Measurements from ENCODE around the gene PAX9.

Gene PAX9

DNA sequence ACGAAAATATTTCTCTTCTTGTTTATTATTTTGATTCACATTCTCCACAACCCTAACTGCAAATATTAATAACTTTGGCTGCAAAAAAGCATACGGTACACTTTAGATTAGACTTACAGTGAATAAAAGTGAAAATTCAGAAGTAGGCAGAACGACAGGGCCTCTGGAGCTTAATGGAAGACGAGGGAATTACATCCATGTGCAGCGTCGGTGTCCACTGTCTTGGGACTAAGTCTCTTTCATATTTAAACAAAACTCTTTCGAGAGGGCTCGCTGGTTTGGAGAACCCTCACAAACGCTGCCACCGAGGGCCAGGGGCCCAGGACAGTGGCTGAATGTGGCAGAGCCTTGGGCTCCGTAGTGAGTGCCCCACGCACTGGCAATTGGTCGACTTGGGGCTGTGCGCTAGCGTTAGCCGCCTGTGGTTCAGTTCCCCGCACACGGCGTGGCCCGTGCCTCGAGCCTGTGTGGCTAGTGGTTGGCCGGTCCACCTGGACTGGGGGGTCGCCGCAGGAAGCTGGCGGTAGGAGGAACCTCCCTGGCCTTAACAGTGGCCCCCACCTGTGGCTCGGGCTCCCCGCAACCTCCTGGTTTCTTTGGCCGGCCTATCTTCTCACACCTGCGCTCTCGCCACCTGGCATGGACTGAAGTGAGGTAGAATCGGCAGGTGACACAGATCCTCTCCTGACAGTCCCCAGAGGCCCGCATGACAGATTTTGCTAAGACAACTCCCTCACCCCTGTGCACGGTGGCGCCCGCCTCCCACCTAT, 739 bp upstream of the PAX9 start:
- H3K4me3 Mint-ChIP-seq: peak overlapping the region; percentile 62 to 76
- H3K27me3 Mint-ChIP-seq: peaks cover 100% of the 10 kb centered on the region
- peaks cover 0 to 9% of the 10 kb centered on the region in 2 donors for H3K9me3 Mint-ChIP-seq
- no peak overlapping the region for H3K27ac Mint-ChIP-seq
- peak; percentile 21 for ATAC-seq
- H3K4me1 Mint-ChIP-seq: peaks cover 96% of the 10 kb centered on the region
- no peak for DNase-seq

DNA sequence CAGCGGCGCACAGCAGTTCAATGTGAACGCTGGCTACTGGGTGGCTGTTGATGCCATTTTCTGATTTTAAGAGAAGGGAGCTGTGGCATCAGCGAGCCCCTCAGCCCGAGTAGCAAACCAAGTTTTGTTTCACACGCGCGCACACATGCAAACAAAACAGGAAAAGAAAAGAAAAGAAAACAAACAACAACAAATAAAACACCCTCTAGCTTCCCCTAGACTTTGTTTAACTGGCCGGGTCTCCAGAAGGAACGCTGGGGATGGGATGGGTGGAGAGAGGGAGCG, 540 bp downstream of the PAX9 start:
- H3K4me1 Mint-ChIP-seq: peaks cover 91% of the 10 kb centered on the region
- H3K27ac Mint-ChIP-seq: no peak overlapping the region
- H3K4me3 Mint-ChIP-seq: peak overlapping the region; percentile 62 to 76
- H3K27me3 Mint-ChIP-seq: peaks cover 100% of the 10 kb centered on the region
- ATAC-seq (no peak), DNase-seq (no peak)
- H3K9me3 Mint-ChIP-seq: peaks cover 0 to 9% of the 10 kb centered on the region in 2 donors

DNA sequence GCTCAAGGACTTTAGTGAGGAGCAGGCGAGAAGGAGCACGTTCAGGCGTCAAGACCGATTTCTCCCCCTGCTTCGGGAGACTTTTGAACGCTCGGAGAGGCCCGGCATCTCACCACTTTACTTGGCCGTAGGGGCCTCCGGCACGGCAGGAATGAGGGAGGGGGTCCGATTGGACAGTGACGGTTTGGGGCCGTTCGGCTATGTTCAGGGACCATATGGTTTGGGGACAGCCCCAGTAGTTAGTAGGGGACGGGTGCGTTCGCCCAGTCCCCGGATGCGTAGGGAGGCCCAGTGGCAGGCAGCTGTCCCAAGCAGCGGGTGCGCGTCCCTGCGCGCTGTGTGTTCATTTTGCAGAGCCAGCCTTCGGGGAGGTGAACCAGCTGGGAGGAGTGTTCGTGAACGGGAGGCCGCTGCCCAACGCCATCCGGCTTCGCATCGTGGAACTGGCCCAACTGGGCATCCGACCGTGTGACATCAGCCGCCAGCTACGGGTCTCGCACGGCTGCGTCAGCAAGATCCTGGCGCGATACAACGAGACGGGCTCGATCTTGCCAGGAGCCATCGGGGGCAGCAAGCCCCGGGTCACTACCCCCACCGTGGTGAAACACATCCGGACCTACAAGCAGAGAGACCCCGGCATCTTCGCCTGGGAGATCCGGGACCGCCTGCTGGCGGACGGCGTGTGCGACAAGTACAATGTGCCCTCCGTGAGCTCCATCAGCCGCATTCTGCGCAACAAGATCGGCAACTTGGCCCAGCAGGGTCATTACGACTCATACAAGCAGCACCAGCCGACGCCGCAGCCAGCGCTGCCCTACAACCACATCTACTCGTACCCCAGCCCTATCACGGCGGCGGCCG, 1.1 kb downstream of the PAX9 start:
- Mint-ChIP-seq H3K9me3 (peaks cover 3 to 9% of the 10 kb centered on the region in 2 donors), H3K27me3 (peaks cover 100% of the 10 kb centered on the region), H3K4me1 (peaks cover 85% of the 10 kb centered on the region), H3K27ac (no peak overlapping the region), H3K4me3 (peak overlapping the region; percentile 62 to 76)
- no peak for DNase-seq
- no peak for ATAC-seq

- Mint-ChIP-seq H3K27ac (no peak overlapping the region), H3K4me1 (peaks cover 76% of the 10 kb centered on the region), H3K9me3 (peaks cover 5 to 9% of the 10 kb centered on the region in 2 donors), H3K27me3 (peaks cover 95% of the 10 kb centered on the region), H3K4me3 (peak overlapping the region; percentile 58 to 69)
- ATAC-seq (no peak), DNase-seq (no peak)
Observed at GRCh38 chr14:36663404-36664321, 2.0 kb downstream of the PAX9 start.

DNA sequence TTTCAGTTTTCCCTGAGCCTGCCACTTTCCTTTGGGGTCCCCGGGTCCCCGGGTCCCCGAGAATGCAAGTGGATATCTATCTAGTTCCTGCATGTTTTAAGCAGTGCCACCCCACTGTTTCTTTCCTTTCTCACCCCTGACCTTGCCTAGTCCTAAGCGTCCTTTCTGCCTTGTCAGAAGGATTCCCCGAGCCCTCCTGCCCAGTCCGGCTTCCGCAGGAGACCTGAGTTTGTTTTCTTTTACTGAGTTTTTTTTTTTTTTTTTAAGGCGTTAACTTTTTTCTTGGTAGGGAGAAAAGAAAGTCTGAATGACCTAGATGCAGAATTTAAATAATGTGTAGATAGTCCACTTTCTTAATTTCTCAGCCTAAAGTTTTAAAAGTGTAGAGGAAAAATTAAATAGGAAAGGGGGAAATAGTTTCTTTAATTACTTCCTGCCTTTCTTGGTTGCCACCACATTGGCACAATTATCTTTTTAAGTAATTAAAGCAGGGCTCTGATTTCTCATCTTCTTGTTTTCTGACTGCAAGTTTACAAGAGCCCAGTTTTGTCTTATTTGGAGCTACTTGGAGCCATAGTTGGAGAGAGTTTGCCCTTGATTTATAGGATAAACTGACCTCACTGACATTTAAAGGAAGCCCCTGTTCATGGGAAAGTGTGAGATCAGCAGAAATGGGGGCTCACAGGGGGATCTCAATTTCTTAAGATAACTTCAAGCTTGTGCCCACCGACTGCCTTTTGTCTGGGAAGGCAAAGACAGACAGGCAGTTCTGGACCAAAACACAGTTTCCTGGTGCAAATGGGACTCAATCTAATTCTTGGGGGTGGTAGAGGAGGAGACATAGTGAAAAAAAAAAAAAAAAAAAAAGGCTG, 2.9 kb downstream of the PAX9 start:
- H3K9me3 Mint-ChIP-seq: peaks cover 5 to 9% of the 10 kb centered on the region in 2 donors
- peak overlapping the region; percentile 2 to 69 for H3K4me3 Mint-ChIP-seq
- peaks cover 86% of the 10 kb centered on the region for H3K27me3 Mint-ChIP-seq
- H3K4me1 Mint-ChIP-seq: peaks cover 68% of the 10 kb centered on the region
- DNase-seq (no peak), ATAC-seq (no peak)
- H3K27ac Mint-ChIP-seq: no peak overlapping the region

DNA sequence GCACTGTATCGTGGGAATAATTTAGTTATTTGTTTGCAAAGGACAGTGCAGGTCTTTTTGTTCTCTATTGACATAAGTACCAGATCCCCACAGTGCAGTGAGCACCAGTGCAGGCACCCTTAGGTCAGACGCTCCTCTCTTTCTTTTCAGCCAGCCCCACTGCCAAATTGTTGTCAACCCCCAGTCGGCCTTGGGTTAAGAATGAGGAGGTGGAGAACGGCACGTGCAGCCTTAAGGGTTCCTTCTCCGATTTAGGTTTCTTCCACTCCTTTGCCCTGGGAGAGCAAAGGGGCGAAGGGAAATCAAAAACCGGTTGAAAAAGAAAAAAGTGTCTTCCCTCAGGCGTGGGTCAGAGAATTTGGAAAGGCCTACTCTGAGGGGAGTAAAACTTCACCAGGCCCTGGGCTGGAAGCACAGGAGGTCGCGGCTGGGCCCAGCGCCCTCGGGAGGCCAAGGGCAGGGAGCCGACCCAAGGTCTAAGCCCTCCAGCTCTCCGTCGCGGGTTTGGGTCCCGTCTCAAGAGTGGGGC, 4.3 kb downstream of the PAX9 start:
- Mint-ChIP-seq H3K9me3 (peaks cover 5 to 9% of the 10 kb centered on the region in 2 donors), H3K27me3 (peaks cover 72% of the 10 kb centered on the region), H3K27ac (no peak overlapping the region), H3K4me3 (no peak overlapping the region), H3K4me1 (peaks cover 54% of the 10 kb centered on the region)
- no peak for DNase-seq
- ATAC-seq: no peak

DNA sequence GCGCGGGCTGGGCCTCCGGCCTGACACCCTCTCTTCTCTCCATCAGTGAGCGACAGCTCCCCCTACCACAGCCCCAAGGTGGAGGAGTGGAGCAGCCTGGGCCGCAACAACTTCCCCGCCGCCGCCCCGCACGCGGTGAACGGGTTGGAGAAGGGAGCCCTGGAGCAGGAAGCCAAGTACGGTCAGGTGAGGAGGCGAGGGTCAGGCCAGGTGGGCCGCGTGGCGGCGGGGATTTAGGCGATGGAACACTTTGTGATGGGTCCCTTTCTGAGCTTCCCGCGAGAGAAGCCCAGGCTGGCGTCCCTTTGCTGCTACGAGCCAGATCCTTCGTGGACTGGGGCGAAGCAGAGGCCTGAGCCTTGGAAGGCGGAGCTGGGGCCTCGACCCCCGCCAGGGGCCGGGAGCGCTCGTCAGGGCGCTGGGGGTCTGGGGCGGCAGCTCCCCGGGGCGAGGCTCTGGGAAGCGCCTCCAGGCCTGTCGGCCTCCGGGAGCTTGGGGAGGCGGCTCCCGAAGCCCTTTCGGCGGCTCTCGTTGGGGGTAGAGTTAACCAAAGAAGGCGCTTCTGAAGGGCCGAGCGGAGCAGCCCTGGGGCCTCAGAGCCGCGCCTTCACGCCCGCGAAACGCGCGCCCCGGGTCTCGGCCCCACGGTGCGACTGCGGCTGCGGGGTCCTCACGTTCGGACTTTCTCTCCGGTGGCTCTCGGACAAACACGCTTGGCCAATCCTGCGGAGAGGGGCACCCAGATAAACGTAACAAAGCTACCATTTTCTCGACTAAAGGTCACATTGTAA, 5.0 kb downstream of the PAX9 start:
- peaks cover 48% of the 10 kb centered on the region for H3K4me1 Mint-ChIP-seq
- H3K27ac Mint-ChIP-seq: no peak overlapping the region
- peaks cover 66% of the 10 kb centered on the region for H3K27me3 Mint-ChIP-seq
- H3K4me3 Mint-ChIP-seq: no peak overlapping the region
- peaks cover 5 to 9% of the 10 kb centered on the region in 2 donors for H3K9me3 Mint-ChIP-seq
- no peak for DNase-seq
- ATAC-seq: no peak

DNA sequence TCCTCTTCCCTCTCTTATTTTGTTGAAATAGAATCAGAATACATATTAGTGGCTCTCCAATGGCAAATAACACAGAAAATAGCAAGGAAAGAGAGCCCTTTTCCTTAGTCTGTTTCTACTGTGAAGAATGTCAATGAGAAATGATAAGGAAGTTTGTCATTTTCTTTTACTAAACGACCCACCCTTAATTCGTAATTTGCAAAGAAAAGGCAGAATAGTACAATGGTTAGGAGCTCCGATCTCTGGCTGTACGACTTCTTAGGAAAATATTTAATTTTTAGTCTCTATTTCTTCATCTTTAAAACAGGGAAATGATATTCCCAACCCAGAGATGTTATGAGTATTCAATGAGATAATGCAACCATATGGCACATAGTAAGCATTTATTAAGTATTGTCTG, 6.0 kb downstream of the PAX9 start:
- Mint-ChIP-seq H3K4me3 (no peak overlapping the region), H3K27ac (peak overlapping the region in 1 of 2 donors; percentile 22), H3K27me3 (peaks cover 55% of the 10 kb centered on the region), H3K9me3 (peaks cover 5 to 9% of the 10 kb centered on the region in 2 donors), H3K4me1 (peaks cover 37% of the 10 kb centered on the region)
- DNase-seq (no peak), ATAC-seq (no peak)

GRCh38 chr14:36671149-36671548, 9.5 kb downstream of the PAX9 start:
- H3K27me3 Mint-ChIP-seq: peaks cover 25% of the 10 kb centered on the region
- peaks cover 5% of the 10 kb centered on the region for H3K4me1 Mint-ChIP-seq
- DNase-seq: no peak
- ATAC-seq: no peak
- H3K27ac Mint-ChIP-seq: no peak overlapping the region
- H3K9me3 Mint-ChIP-seq: peaks cover 0 to 5% of the 10 kb centered on the region in 2 donors
- H3K4me3 Mint-ChIP-seq: no peak overlapping the region

DNA sequence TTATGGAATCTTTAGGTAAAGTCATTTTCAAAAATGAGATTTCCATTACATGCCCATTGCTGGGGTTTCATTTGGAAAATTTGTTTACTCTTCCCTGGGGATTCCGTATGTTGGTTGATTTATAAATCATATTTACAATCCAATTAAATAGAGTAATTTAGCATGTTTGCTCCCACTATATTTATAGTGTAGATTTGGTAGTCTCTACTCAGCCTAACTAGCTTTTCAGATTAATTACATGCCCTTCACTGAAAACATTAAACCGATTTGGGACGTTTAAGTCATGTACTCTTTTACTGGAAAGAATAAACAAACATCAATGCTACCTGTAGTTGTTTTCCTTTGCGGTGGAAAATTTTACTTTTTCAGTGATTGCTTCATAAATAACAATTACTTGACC, 10.4 kb downstream of the PAX9 start:
- ATAC-seq: no peak
- Mint-ChIP-seq H3K27ac (no peak overlapping the region), H3K27me3 (peaks cover 22% of the 10 kb centered on the region), H3K4me3 (no peak overlapping the region), H3K4me1 (no peaks in the 10 kb centered on the region), H3K9me3 (peaks cover 0 to 5% of the 10 kb centered on the region in 2 donors)
- no peak for DNase-seq

GRCh38 chr14:36674659-36675058, 13.0 kb downstream of the PAX9 start:
- DNase-seq: no peak
- no peak overlapping the region for H3K27ac Mint-ChIP-seq
- H3K27me3 Mint-ChIP-seq: peaks cover 15% of the 10 kb centered on the region
- ATAC-seq: no peak
- no peaks in the 10 kb centered on the region for H3K4me1 Mint-ChIP-seq
- no peaks in the 10 kb centered on the region for H3K9me3 Mint-ChIP-seq
- no peak overlapping the region for H3K4me3 Mint-ChIP-seq

DNA sequence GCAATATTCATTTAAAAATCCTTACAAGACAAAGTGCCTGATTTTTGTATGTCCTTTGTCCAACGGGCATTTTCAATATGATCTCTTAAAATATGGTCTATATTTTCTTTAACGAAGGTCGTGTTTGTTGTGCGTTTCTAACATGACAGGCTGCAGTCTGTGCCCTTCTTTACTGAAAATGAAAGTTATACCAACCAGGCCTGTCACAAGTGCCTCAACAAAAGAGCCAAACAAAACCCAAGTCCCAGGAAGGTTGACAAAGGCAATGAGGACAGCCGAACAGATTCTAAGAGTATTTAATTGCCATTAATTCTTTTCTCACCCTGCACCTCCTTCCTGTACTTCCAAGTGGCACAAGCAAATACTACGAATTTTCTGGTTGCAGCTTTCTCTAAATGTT, 13.9 kb downstream of the PAX9 start:
- no peak overlapping the region for H3K27ac Mint-ChIP-seq
- H3K27me3 Mint-ChIP-seq: peaks cover 15% of the 10 kb centered on the region
- no peak overlapping the region for H3K4me3 Mint-ChIP-seq
- ATAC-seq (no peak), DNase-seq (no peak)
- no peaks in the 10 kb centered on the region for H3K4me1 Mint-ChIP-seq
- no peaks in the 10 kb centered on the region for H3K9me3 Mint-ChIP-seq

DNA sequence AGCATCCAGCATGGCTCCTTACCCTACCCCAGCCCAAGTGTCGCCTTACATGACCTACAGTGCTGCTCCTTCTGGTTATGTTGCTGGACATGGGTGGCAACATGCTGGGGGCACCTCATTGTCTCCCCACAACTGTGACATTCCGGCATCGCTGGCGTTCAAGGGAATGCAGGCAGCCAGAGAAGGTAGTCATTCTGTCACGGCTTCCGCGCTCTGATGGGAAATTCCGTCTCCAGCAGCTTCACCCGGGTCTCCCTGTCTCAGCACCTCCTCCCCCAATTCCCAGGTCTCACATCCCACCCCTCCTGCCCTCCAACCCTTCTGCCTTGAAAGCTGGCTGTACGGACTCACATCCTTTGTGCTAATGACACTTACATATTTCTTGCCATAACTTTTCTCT, 14.6 kb downstream of the PAX9 start:
- H3K4me1 Mint-ChIP-seq: no peaks in the 10 kb centered on the region
- ATAC-seq: no peak
- no peak overlapping the region for H3K4me3 Mint-ChIP-seq

GRCh38 chr14:36682338-36682737, 20.7 kb downstream of the PAX9 start:
- Mint-ChIP-seq H3K27ac (no peak overlapping the region), H3K4me1 (no peaks in the 10 kb centered on the region), H3K27me3 (peaks cover 22% of the 10 kb centered on the region), H3K4me3 (no peak overlapping the region), H3K9me3 (no peaks in the 10 kb centered on the region)
- DNase-seq (no peak), ATAC-seq (no peak)

More for the DNA sequence above, 14.6 kb downstream of the PAX9 start:
- no peak overlapping the region for H3K27ac Mint-ChIP-seq
- no peak for DNase-seq
- H3K9me3 Mint-ChIP-seq: no peaks in the 10 kb centered on the region
- H3K27me3 Mint-ChIP-seq: peaks cover 15% of the 10 kb centered on the region
